ENCODE data around the gene AARS1.
"Not testable (repeated sequence)": the region's sequence is repeated elsewhere in the genome, so short reads cannot be mapped to it uniquely, and the experiment has no call there.

- not testable (repeated sequence) for TF ChIP-seq CTCF (IDR thresholded peaks at IDR 0.05; ENCODE audit: extremely low read depth in 1 of 2, insufficient read depth in 1 of 2, low read depth in 1 of 2, low read length in 2 of 2); POLR2A (IDR thresholded peaks at IDR 0.05; ENCODE audit: low read depth, low read length); JUN (IDR thresholded peaks at IDR 0.05; ENCODE audit: borderline replicate concordance, insufficient read depth, insufficient read length, low read depth); EZH2 (IDR thresholded peaks at IDR 0.05; ENCODE audit: borderline replicate concordance, low read depth, low read length, severe bottlenecking)
These were observed 43.4 kb upstream of the AARS1 start for GRCh38 chr16:70332728-70333127.

Data from endothelial cell of umbilical vein (primary cell).